ENCODE results near the gene FBXO34.
A peak's percentile ranks its signal among the peaks of the same experiment; 100 is the strongest.
"Not testable (repeated sequence)": the region's sequence is repeated elsewhere in the genome, so short reads cannot be mapped to it uniquely, and the experiment has no call there.

Gene FBXO34

GRCh38 chr14:55348766-55349453 lies 77.7 kb downstream of the FBXO34 start:
- no peak for DNase-seq

DNA sequence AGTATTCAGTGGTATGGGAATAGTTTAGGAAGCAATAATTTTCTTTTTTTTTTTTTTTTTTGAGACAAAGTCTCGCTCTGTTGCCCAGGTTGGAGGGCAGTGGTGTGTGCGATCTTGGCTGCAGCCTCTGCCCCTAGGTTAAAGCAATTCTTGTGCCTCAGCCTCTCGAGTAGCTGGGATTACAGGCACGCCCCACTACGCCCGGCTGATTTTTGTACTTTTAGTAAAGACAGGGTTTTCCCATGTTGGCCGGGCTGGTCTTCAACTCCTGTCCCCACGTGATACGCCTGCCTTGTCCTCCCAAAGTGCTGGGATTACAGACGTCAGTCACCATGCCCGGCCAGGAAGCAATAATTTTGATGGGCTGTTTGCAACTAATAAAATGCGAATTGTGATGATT lies 78.3 kb downstream of the FBXO34 start:
- DNase-seq, result no peak

GRCh38 chr14:55350461-55350860 lies 79.2 kb downstream of the FBXO34 start:
- no peak for DNase-seq

- no peak for DNase-seq
Observed at GRCh38 chr14:55351111-55351510, 79.9 kb downstream of the FBXO34 start.

- DNase-seq, result no peak
Observed at GRCh38 chr14:55352201-55352600, 81.0 kb downstream of the FBXO34 start.

GRCh38 chr14:55353686-55354467 lies 82.7 kb downstream of the FBXO34 start:
- DNase-seq, result peak; percentile 62

DNA sequence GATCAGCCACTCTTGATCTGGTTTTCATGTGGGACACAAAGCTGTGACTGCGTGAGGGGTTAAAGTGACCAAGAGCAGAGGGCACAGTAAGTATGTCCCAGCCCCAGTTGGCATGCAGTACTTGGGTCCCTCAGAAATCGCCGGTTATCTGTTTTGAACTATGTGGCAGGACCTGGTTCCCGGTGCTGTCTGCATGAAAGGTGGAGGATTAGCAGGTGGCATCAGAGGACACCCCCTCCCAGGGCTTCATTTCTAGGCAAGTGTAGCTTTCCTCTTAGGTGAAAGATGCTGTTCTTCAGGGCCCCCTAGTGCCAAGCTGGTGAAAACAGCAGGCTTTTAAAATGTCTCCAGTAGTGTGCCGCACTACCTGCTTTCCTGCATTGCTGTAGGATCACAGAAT lies 83.3 kb downstream of the FBXO34 start:
- DNase-seq, result peak; percentile 71

GRCh38 chr14:55355922-55356321 lies 84.7 kb downstream of the FBXO34 start:
- no peak for DNase-seq

- peak; percentile 92 for DNase-seq
Observed at GRCh38 chr14:55356913-55357312, 85.7 kb downstream of the FBXO34 start.

DNA sequence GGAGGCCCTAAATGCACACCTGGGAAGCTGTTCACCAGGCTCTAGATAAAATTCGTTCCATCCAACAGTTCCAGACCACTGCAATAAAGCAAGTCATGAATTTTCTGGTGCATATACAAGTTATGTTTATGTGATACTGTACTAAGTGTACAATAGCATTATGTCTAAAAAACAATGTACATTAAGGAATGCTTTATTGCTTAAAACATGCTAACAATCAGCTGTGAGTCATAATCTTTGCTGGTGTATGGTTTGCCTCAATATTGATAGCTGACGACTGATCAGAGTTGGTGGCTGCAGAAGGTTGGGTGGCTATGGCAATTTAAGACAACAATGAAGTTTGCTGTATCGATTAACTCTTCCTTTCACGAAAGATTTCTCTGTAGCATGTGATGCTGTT lies 88.1 kb downstream of the FBXO34 start:
- no peak for DNase-seq

GRCh38 chr14:55361190-55361589 lies 90.0 kb downstream of the FBXO34 start:
- DNase-seq, result no peak

DNA sequence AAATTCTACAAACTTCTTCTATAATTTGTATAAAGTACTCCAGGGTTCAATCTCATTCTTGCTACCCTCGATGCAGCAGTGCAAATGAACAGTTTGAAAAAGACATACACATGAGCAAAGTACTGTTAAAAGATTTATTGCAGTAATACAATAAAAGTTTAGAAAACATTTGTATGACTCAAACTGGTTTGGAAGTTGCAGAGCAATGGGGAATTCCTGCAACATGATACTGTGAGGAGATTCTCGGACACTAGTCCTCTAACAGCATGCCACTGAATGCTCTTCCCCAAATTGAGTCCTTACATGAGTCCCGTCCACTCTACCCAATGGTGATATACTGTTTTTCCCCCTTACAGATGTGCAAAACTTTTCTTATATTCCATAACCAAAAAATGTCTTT lies 95.0 kb downstream of the FBXO34 start:
- no peak for DNase-seq

DNA sequence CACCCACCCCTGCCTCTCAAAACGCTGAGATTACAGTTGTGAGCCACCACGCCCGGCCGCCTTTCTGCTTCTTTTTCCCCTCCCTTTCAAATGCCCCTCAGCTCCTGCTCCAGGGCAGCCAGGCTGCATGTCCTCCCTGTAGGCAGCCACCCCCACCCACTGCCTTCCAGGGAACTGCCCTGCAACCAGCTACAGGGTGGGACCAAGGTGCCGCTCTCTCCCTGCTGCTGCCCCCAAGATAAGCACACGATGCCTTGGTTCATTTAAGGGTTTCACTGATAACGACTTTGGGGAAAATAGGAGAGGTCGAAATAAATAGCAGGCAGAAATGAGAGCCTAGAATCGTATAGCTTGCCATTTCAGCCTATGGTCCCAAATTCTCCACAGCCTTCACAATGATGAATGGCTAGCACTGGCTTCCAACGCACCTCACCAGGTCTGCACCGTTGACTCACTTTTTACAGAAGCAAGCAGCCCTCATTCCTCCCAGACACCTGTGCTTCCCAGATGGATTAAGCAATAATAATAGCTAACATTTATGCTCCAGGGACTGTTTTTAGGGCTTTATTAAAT lies 99.7 kb downstream of the FBXO34 start:
- no peak for DNase-seq

DNA sequence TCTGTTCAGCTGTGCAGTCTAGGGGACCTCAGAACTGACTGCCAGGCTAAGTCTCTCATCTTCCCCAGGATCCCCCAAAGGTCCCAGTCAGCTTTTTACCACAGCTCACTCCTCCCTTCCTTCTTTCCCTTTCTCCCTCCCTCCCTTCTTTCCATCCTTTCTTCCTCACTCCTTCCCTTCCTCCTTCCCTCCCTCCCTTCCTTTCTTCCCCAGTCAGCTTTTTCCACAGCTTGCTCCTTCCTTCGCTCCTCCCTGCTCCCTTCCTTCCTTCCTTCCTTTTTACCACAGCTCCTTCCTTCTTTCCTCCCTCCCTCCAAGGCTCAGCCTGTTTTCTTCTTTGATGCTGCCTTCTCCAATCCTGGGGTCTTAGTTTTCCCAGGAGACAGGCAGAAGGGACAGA lies 101.2 kb downstream of the FBXO34 start:
- no peak for DNase-seq

- DNase-seq, result no peak
Observed at GRCh38 chr14:55372825-55373224, 101.6 kb downstream of the FBXO34 start.

GRCh38 chr14:55373784-55374705 lies 102.8 kb downstream of the FBXO34 start:
- no peak for DNase-seq

DNA sequence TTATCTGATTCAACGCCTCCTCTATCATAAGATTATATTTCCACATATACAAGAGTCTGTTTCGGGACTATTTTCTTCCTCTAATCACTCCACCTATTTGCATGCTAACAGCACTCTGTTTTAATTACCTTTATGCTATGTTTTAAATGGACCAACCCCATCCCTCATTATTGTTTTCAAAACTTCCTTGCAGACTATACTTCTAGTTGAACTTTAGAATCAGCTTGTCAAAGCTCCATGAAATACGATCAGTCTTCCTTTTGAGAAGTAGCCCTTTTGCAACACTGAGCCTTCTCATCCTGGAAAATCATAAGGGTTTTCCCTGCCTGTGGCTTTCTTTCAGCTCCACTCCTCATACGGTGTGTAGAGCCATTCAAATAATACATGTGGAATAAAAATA lies 103.5 kb downstream of the FBXO34 start:
- no peak for DNase-seq

DNA sequence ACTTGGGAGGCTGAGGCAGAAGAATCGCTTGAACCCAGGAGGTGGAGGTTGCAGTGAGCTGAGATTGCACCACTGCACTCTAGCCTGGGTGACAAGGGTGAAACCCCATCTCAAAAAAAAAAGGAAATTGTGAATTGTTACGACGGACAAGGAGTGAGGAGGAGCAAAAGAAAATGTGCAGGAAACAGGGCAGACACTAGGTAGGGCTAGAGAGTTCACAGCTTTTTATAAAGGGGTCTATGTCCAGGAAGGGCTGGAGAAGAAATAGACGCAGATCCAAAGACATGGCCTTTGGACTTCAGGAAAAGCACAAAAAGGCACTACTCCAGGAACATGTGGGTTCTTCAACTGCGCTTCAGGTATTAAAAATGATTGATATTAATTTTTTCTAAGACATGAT lies 106.0 kb downstream of the FBXO34 start:
- DNase-seq, result no peak

- DNase-seq, result no peak
Observed at GRCh38 chr14:55381040-55381439, 109.8 kb downstream of the FBXO34 start.

DNA sequence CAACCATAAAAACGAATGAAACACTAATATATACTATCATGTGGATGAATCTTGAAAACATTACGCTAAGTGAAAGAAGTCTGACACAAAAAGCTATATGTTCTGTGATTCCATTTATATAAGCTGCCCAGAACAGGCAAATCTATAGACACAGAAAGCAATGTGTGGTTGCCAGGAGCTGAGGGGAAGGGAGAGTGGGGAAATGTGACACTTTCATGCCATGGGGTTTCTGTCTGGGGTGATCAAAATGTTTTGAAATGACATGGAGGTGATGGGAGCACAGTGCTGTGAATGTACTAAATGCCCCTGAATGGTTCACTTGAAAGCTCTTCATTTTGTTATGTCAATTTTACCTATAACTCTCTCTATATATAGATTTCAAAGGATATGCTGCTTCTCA lies 110.3 kb downstream of the FBXO34 start:
- DNase-seq, result no peak

- DNase-seq, result no peak
Observed at GRCh38 chr14:55382483-55382882, 111.3 kb downstream of the FBXO34 start.

GRCh38 chr14:55383056-55383466 lies 111.8 kb downstream of the FBXO34 start:
- not testable (repeated sequence) for DNase-seq

GRCh38 chr14:55383541-55384140 lies 112.4 kb downstream of the FBXO34 start:
- DNase-seq, result no peak

Measured in NCI-H2029 treated with DMSO at 0.1 percent for 48 hours (cell line).